GM18505 (cell line): ENCODE data around the gene UQCC5.

Source experiments
- ATAC-seq: cut with Tn5 transposase; IDR thresholded peaks from one replicate; pipeline ENCODE4 v1.9.1; 2021; ENCODE audit not compliant: unreplicated experiment
- POLR2A ChIP-seq: IDR thresholded peaks from 4 replicates; pipeline ENCODE4 v1.6.1; 2011; ENCODE audit warnings: borderline replicate concordance; ENCODE audit not compliant: insufficient read depth, insufficient read length; ENCODE audit errors: extremely low read depth

The UQCC5 gene

GRCh38 chr3:52561028-52561747 lies 24.8 kb downstream of the UQCC5 start:
- no peak for ATAC-seq
- TF ChIP-seq POLR2A: no peak

GRCh38 chr3:52563984-52564383 lies 27.6 kb downstream of the UQCC5 start:
- TF ChIP-seq POLR2A: no peak
- ATAC-seq: no peak

GRCh38 chr3:52568069-52568468 lies 31.7 kb downstream of the UQCC5 start:
- no peak for TF ChIP-seq POLR2A
- no peak for ATAC-seq

GRCh38 chr3:52570076-52570475 lies 33.7 kb downstream of the UQCC5 start:
- TF ChIP-seq POLR2A: no peak
- ATAC-seq: no peak

- ATAC-seq: no peak
- no peak for TF ChIP-seq POLR2A
These were observed 35.8 kb downstream of the UQCC5 start for GRCh38 chr3:52572221-52572620.

GRCh38 chr3:52574056-52574965 lies 37.9 kb downstream of the UQCC5 start:
- no peak for TF ChIP-seq POLR2A
- ATAC-seq: no peak
